CD4-positive, alpha-beta T cell (primary cell): ENCODE results near the gene KCNF1. TPM values are rescaled to one million over a fixed set of nuclear protein-coding genes. Genes with fewer than 3 reads are reported as not detected.

Source experiments
- ATAC-seq: fragments of 200-7000 bp; cut with Tn5 transposase; one replicate; pipeline ENCODE4 v1.10.0; 2022; ENCODE audit warnings: mild to moderate bottlenecking; ENCODE audit not compliant: poor library complexity
- CTCF ChIA-PET: fragments of 350-600 bp; sonication (Branson Sonifier 250); formaldehyde crosslinking; loops from one replicate; lab custom pipeline; 2021; ENCODE audit warnings: antibody characterized with exemption, inconsistent platforms; lab: Charles Lee
- POLR2A ChIA-PET: fragments of 350-600 bp; sonication (Branson Sonifier 250); formaldehyde crosslinking; loops from one replicate; lab custom pipeline; 2021; ENCODE audit warnings: antibody characterized with exemption, inconsistent platforms; lab: Charles Lee
- DNase-seq, 14 experiments: peaks; one replicate each; pipeline ENCODE4 v3.0.0-alpha.2; 2013 to 2020; ENCODE audit warnings: mixed read lengths in 2 of 14
- H3K27ac ChIP-seq, 2 donors: one replicate each; pipeline versions ENCODE4 v1.5.1 to v1.7.0; 2013; ENCODE audit warnings: low read length in 2 of 2, low read depth in 1 of 2, mild to moderate bottlenecking in 1 of 2
- H3K27me3 ChIP-seq, 2 experiments: 1 replicate in 1 of 2; 2 replicates in 1 of 2; pipeline versions ENCODE4 v1.6.1 to v1.7.0; 2013; ENCODE audit warnings: low read length in 2 of 2, control low read depth in 1 of 2, mild to moderate bottlenecking in 1 of 2, moderate library complexity in 1 of 2; ENCODE audit not compliant: insufficient read depth in 2 of 2, control insufficient read depth in 1 of 2
- H3K36me3 ChIP-seq: one replicate; pipeline ENCODE4 v1.6.1; 2013; ENCODE audit warnings: low read length, control low read depth; ENCODE audit not compliant: insufficient read depth
- H3K4me1 ChIP-seq: one replicate; pipeline ENCODE4 v1.6.1; 2013; ENCODE audit warnings: low read length, control low read depth; ENCODE audit not compliant: insufficient read depth
- H3K4me3 ChIP-seq: one replicate; pipeline ENCODE4 v1.5.1; 2013; ENCODE audit warnings: mild to moderate bottlenecking, low read length, moderate library complexity
- H3K9me3 ChIP-seq, 2 experiments: 1 replicate in 1 of 2; 2 replicates in 1 of 2; pipeline versions ENCODE4 v1.6.1 to v1.7.0; 2013; ENCODE audit warnings: low read length in 2 of 2, mild to moderate bottlenecking in 2 of 2, control low read depth in 1 of 2, moderate library complexity in 1 of 2; ENCODE audit not compliant: control insufficient read depth in 1 of 2, insufficient read depth in 1 of 2
- H3K27ac Mint-ChIP-seq: one replicate; pipeline ENCODE4 v1.8.0; 2020; ENCODE audit warnings: mixed read lengths
- H3K27me3 Mint-ChIP-seq: one replicate; pipeline ENCODE4 v1.8.0; 2021; ENCODE audit warnings: mixed read lengths
- H3K36me3 Mint-ChIP-seq: one replicate; pipeline ENCODE4 v1.8.0; 2021; ENCODE audit warnings: low read depth, mixed read lengths
- H3K4me1 Mint-ChIP-seq: one replicate; pipeline ENCODE4 v1.8.0; 2021; ENCODE audit warnings: low read depth, mixed read lengths
- H3K4me3 Mint-ChIP-seq: one replicate; pipeline ENCODE4 v1.8.0; 2020; ENCODE audit warnings: mild to moderate bottlenecking, mixed read lengths
- H3K9me3 Mint-ChIP-seq: one replicate; pipeline ENCODE4 v1.8.0; 2020; ENCODE audit warnings: mixed read lengths
- intact Hi-C, 2 experiments: fragments of 100-400 bp; cut with DNase I in 1 of 2; cut with micrococcal nuclease in 1 of 2; formaldehyde crosslinking; loops; one replicate each; pipeline versions ENCODE4 v1.15.1 to v1.9.0; 2023 to 2025; cut with DNase I, micrococcal nuclease
- total RNA-seq, 174 experiments: library from RNA in 2 of 174; stranded (reverse) in 2 of 174; gene quantifications; one replicate each; pipeline ENCODE4 v1.2.3 and lab custom pipeline; 2021 to 2026
- TF ChIP-seq, protein P1 (sequence below): fragments of 200-600 bp; IDR thresholded peaks from one replicate; pipeline ENCODE4 v1.8.0; 2022; ENCODE audit warnings: antibody characterized with exemption, mild to moderate bottlenecking

KCNF1 gene
- total RNA-seq, 2 experiments from 2014 or later: not detected

DNA sequence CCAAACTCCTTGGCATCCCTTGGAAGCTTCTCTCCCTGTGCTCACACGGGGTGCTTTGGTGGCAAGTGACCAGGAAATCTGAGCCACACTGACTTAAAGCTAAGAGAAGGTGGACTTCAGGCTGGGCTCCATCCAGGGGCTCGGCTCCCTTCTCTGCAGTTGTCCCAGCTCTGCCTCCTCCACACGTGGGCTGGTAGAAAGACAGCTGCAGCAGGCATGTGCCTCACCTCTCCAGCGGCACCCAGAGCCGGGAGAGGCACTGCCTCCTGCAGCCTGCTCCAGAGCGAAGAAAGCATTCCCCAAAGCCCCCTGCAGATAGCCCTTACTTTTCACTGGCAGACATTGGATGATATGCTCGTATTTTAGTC is 11.3 kb downstream of the KCNF1 start:
- no peak overlapping the region for H3K4me3 Mint-ChIP-seq
- ChIA-PET POLR2A (no interaction called here), CTCF (no interaction called here)
- Histone ChIP-seq H3K4me3 (no peak overlapping the region), H3K27me3 (peaks cover 0 to 6% of the 10 kb centered on the region in 2 experiments), H3K27ac (no peak overlapping the region), H3K36me3 (no peaks in the 10 kb centered on the region), H3K4me1 (no peaks in the 10 kb centered on the region), H3K9me3 (no peaks in the 10 kb centered on the region)
- intact Hi-C loops: no loop called here
- H3K9me3 Mint-ChIP-seq: no peaks in the 10 kb centered on the region
- no peak for DNase-seq
- H3K27me3 Mint-ChIP-seq: peaks cover 7% of the 10 kb centered on the region
- no peaks in the 10 kb centered on the region for H3K4me1 Mint-ChIP-seq
- H3K36me3 Mint-ChIP-seq: no peaks in the 10 kb centered on the region
- H3K27ac Mint-ChIP-seq: no peak overlapping the region
- ATAC-seq: no peak
- TF ChIP-seq, protein P1, sequence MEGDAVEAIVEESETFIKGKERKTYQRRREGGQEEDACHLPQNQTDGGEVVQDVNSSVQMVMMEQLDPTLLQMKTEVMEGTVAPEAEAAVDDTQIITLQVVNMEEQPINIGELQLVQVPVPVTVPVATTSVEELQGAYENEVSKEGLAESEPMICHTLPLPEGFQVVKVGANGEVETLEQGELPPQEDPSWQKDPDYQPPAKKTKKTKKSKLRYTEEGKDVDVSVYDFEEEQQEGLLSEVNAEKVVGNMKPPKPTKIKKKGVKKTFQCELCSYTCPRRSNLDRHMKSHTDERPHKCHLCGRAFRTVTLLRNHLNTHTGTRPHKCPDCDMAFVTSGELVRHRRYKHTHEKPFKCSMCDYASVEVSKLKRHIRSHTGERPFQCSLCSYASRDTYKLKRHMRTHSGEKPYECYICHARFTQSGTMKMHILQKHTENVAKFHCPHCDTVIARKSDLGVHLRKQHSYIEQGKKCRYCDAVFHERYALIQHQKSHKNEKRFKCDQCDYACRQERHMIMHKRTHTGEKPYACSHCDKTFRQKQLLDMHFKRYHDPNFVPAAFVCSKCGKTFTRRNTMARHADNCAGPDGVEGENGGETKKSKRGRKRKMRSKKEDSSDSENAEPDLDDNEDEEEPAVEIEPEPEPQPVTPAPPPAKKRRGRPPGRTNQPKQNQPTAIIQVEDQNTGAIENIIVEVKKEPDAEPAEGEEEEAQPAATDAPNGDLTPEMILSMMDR: no peak

DNA sequence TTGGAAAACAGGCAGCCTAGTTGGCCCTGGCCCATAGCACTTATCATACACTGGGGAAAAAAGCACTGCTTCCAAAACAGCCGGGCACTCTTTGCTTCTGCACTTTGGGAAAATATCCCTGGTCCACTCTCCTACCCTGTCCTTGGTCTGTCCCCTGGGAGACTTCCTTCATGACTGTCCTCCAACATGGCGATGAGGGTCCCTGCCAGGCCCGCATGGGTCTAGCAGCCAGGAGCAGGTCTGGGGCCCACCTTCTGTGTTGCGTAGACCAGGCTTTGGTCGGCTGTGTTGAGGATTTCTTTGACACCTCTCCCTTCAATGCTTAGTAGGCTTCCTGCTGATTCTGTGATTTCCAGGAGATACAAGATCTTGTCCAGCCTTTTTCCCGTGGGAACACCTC is 12.2 kb downstream of the KCNF1 start:
- TF ChIP-seq, protein P1: no peak
- POLR2A ChIA-PET: no interaction called here
- no peaks in the 10 kb centered on the region for H3K4me1 ChIP-seq
- no peak overlapping the region for H3K27ac ChIP-seq
- H3K9me3 ChIP-seq: no peaks in the 10 kb centered on the region
- no peak overlapping the region for H3K4me3 Mint-ChIP-seq
- DNase-seq: no peak
- CTCF ChIA-PET: no interaction called here
- H3K27me3 ChIP-seq: peaks cover 0 to 6% of the 10 kb centered on the region in 2 experiments
- no peaks in the 10 kb centered on the region for H3K4me1 Mint-ChIP-seq
- no peak for ATAC-seq
- no peak overlapping the region for H3K4me3 ChIP-seq
- H3K27me3 Mint-ChIP-seq: peaks cover 7% of the 10 kb centered on the region
- no peaks in the 10 kb centered on the region for H3K9me3 Mint-ChIP-seq
- H3K36me3 Mint-ChIP-seq: no peaks in the 10 kb centered on the region
- H3K27ac Mint-ChIP-seq: no peak overlapping the region
- intact Hi-C loops: no loop called here
- no peaks in the 10 kb centered on the region for H3K36me3 ChIP-seq

DNA sequence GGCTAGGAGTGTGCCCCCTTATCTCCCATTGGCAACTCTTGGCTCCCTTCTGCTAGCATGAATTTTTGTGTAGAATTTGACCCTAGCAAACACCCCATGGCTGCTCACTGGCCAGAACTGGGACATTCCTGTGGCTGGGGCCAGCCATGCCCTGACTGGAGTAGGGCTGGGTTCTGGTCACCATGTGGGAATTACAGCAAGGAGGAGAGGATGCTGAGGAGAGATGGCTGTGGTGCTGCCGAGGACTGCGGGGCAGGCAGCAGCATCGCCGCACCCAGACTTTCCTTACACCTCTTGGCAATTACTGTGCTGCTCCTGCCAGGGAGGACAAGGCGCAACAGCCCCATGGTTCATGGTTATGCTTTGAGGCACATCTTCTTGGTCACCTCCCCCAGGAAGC is 12.7 kb downstream of the KCNF1 start:
- Mint-ChIP-seq H3K4me3 (no peak overlapping the region), H3K27ac (no peak overlapping the region), H3K36me3 (no peaks in the 10 kb centered on the region), H3K27me3 (peaks cover 7% of the 10 kb centered on the region), H3K4me1 (no peaks in the 10 kb centered on the region), H3K9me3 (no peaks in the 10 kb centered on the region)
- ChIA-PET POLR2A (no interaction called here), CTCF (no interaction called here)
- Histone ChIP-seq H3K27me3 (peaks cover 0 to 6% of the 10 kb centered on the region in 2 experiments), H3K36me3 (no peaks in the 10 kb centered on the region), H3K4me3 (no peak overlapping the region), H3K4me1 (no peaks in the 10 kb centered on the region), H3K27ac (no peak overlapping the region), H3K9me3 (no peaks in the 10 kb centered on the region)
- DNase-seq (no peak), ATAC-seq (no peak)
- intact Hi-C loops: no loop called here
- TF ChIP-seq, protein P1: no peak
